K562 (cell line): ENCODE results near the gene DTX1. TPM values are rescaled to one million over a fixed set of nuclear protein-coding genes. Genes with fewer than 3 reads are reported as not detected.

Source experiments
- ATAC-seq: fragments of 200-7000 bp; cut with Tn5 transposase; 3 replicates; pipeline ENCODE4 v1.9.1; 2020; ENCODE audit warnings: moderate library complexity
- BruUV-seq: library from RNA; stranded (reverse); fragments of 400-500 nt; replicated peaks from 2 replicates; lab custom pipeline; 2021; lab: Mats Ljungman, UMichigan
- CTCF ChIA-PET: fragments of 300-600 bp; formaldehyde crosslinking; extraction: SDS; loops from one replicate; lab custom pipeline; 2021; ENCODE audit warnings: low intra/inter-chr PET ratio; lab: Yijun Ruan, JAX
- POLR2A ChIA-PET: fragments of 300-600, 350-650 bp; sonication (Branson Sonifier 250); formaldehyde crosslinking; extraction: SDS; loops from one replicate; lab custom pipeline; 2021; ENCODE audit warnings: antibody characterized with exemption, inconsistent platforms; lab: Yijun Ruan, JAX
- DNase-seq, 4 experiments: peaks; one replicate each; pipeline versions ENCODE4 v3.0.0 to v3.0.0-alpha.2; 2011 to 2018; ENCODE audit warnings: low spot score in 3 of 4, mixed read lengths in 3 of 4; ENCODE audit errors: extremely low read depth in 1 of 4
- FAIRE-seq: peaks from 2 replicates; lab custom pipeline; 2011; peaks lifted over from hg19 to GRCh38; lab: Jason Lieb, UNC
- H2AFZ ChIP-seq: 2 replicates; pipeline ENCODE4 v1.6.0; 2011; ENCODE audit warnings: low read depth, low read length, control low read depth, inconsistent platforms
- H3K27ac ChIP-seq: fragments of 200-600 bp; 3 replicates; pipeline ENCODE4 v1.8.0; 2011; ENCODE audit warnings: low read depth, mild to moderate bottlenecking, control low read depth, inconsistent platforms, low read length, moderate library complexity, mixed read lengths; ENCODE audit errors: extremely low read depth
- H3K27me3 ChIP-seq, 2 experiments: fragments of 300-600 bp in 1 of 2; 2 replicates in 1 of 2; 3 replicates in 1 of 2; pipeline versions ENCODE4 v1.6.0 to v1.8.0; 2011; ENCODE audit warnings: inconsistent platforms in 2 of 2, low read length in 2 of 2, mild to moderate bottlenecking in 1 of 2, mixed read lengths in 1 of 2, moderate library complexity in 1 of 2; ENCODE audit not compliant: control insufficient read depth in 2 of 2, insufficient read depth in 2 of 2
- H3K36me3 ChIP-seq: fragments of 300-600 bp; 3 replicates; pipeline ENCODE4 v1.8.0; 2011; ENCODE audit warnings: mild to moderate bottlenecking, low read length, inconsistent platforms; ENCODE audit not compliant: control insufficient read depth, insufficient read depth
- H3K4me1 ChIP-seq, 2 experiments: fragments of 200-600 bp in 1 of 2; replicated peaks in 1 of 2; 2 replicates in 1 of 2; 3 replicates in 1 of 2; pipeline versions ENCODE4 v1.5.1 to v1.8.0; 2011; ENCODE audit warnings: inconsistent platforms in 2 of 2, low read length in 2 of 2, mild to moderate bottlenecking in 1 of 2, mixed read lengths in 1 of 2, moderate library complexity in 1 of 2; ENCODE audit not compliant: control insufficient read depth in 2 of 2, insufficient read depth in 2 of 2
- H3K4me2 ChIP-seq: 2 replicates; pipeline ENCODE4 v1.6.1; 2011; ENCODE audit warnings: low read length, control low read depth, inconsistent platforms, mixed read lengths; ENCODE audit not compliant: insufficient read depth
- H3K4me3 ChIP-seq: fragments of 200-600 bp; sonication (generic), shearing (Covaris generic); 2 replicates; pipeline ENCODE4 v1.5.1; 2016; ENCODE audit warnings: control low read depth, inconsistent platforms
- H3K79me2 ChIP-seq: fragments of 200-600 bp; 3 replicates; pipeline ENCODE4 v1.8.0; 2011; ENCODE audit warnings: low read length, inconsistent platforms; ENCODE audit not compliant: control insufficient read depth, insufficient read depth
- H3K9ac ChIP-seq, 2 experiments: 2 replicates each; pipeline versions ENCODE4 v1.6.0 to v1.6.1; 2011; ENCODE audit warnings: low read depth in 2 of 2, low read length in 2 of 2, control low read depth in 1 of 2, inconsistent platforms in 1 of 2, mild to moderate bottlenecking in 1 of 2, mixed read lengths in 1 of 2; ENCODE audit not compliant: insufficient read depth in 1 of 2
- H3K9me1 ChIP-seq: one replicate; pipeline ENCODE4 v1.6.0; 2011; ENCODE audit warnings: inconsistent platforms, mild to moderate bottlenecking, low read length, moderate library complexity; ENCODE audit not compliant: control insufficient read depth, insufficient read depth
- H3K9me3 ChIP-seq: replicated peaks from 2 replicates; pipeline ENCODE4 v1.5.1; 2011; ENCODE audit warnings: low read depth, low read length, inconsistent platforms; ENCODE audit not compliant: control insufficient read depth, insufficient read depth
- H4K20me1 ChIP-seq: replicated peaks from 2 replicates; pipeline ENCODE4 v1.6.1; 2011; ENCODE audit warnings: low read length, inconsistent platforms, mixed read lengths; ENCODE audit not compliant: control insufficient read depth, insufficient read depth
- CEBPG ChIP-seq, 3 experiments: fragments of 200-800 bp in 1 of 3; sonication (Bioruptor generic) in 1 of 3; sonication (generic) in 1 of 3; formaldehyde crosslinking in 1 of 3; IDR thresholded peaks in 2 of 3; conservative IDR thresholded peaks in 1 of 3; 2 replicates each; pipeline versions ENCODE4 v1.6.1 to v1.8.0; 2016 to 2022; ENCODE audit warnings: missing compliant biosample characterization in 2 of 3, missing genetic modification characterization in 2 of 3, mild to moderate bottlenecking in 1 of 3, missing genetic modification reagents in 1 of 3
- EZH2 ChIP-seq: IDR thresholded peaks from 2 replicates; pipeline ENCODE4 v1.6.1; 2012; ENCODE audit warnings: low read depth, mild to moderate bottlenecking, inconsistent platforms, low read length, borderline replicate concordance
- HNRNPLL ChIP-seq: fragments of 200-400 bp; formaldehyde crosslinking; IDR thresholded peaks from 2 replicates; pipeline ENCODE4 v1.6.1; 2017; ENCODE audit warnings: low read length, low read depth, mild to moderate bottlenecking; ENCODE audit not compliant: poor library complexity, severe bottlenecking
- IRF2 ChIP-seq: sonication (generic); formaldehyde crosslinking; IDR thresholded peaks from 2 replicates; pipeline ENCODE4 v1.8.1; 2022; ENCODE audit warnings: mild to moderate bottlenecking, missing genetic modification reagents
- KDM5B ChIP-seq: fragments of 200-600 bp; sonication (generic); IDR thresholded peaks from 2 replicates; pipeline ENCODE4 v1.6.1; 2012; ENCODE audit warnings: low read depth, mild to moderate bottlenecking, moderate library complexity, low read length, control low read depth, inconsistent platforms; ENCODE audit not compliant: insufficient replicate concordance
- KLF13 ChIP-seq: fragments of 450-650 bp; IDR thresholded peaks from 2 replicates; pipeline ENCODE4 v1.6.1; 2016; ENCODE audit warnings: missing genetic modification characterization, low read depth, mild to moderate bottlenecking, missing compliant biosample characterization, moderate library complexity, borderline replicate concordance
- MBD2 ChIP-seq: sonication (generic); IDR thresholded peaks from 2 replicates; pipeline ENCODE4 v1.6.1; 2016; ENCODE audit warnings: low read depth, borderline replicate concordance
- NR2C2 ChIP-seq, 2 experiments: fragments of 200-800 bp in 1 of 2; sonication (Bioruptor generic) in 1 of 2; sonication (generic) in 1 of 2; formaldehyde crosslinking in 1 of 2; IDR thresholded peaks; 2 replicates each; pipeline versions ENCODE4 v1.6.1 to v1.8.0; 2016 to 2022; ENCODE audit warnings: mild to moderate bottlenecking in 1 of 2, missing compliant biosample characterization in 1 of 2, missing genetic modification characterization in 1 of 2, missing genetic modification reagents in 1 of 2
- PCBP1 ChIP-seq: fragments of 200-400 bp; formaldehyde crosslinking; IDR thresholded peaks from 2 replicates; pipeline ENCODE4 v1.6.1; 2018; ENCODE audit warnings: mild to moderate bottlenecking, low read depth, low read length; ENCODE audit not compliant: poor library complexity, severe bottlenecking
- POLR3A ChIP-seq: IDR thresholded peaks from 2 replicates; pipeline ENCODE4 v1.6.1; 2011; ENCODE audit warnings: borderline replicate concordance, mild to moderate bottlenecking, moderate library complexity; ENCODE audit not compliant: insufficient read length, insufficient read depth; ENCODE audit errors: extremely low read depth
- RBM22 ChIP-seq: fragments of 200-400 bp; formaldehyde crosslinking; IDR thresholded peaks from 2 replicates; pipeline ENCODE4 v1.6.1; 2018; ENCODE audit warnings: low read length, low read depth; ENCODE audit not compliant: poor library complexity, severe bottlenecking
- SAP30 ChIP-seq: fragments of 200-600 bp; sonication (generic); IDR thresholded peaks from 2 replicates; pipeline ENCODE4 v1.6.1; 2012; ENCODE audit warnings: borderline replicate concordance, low read depth, mild to moderate bottlenecking, moderate library complexity, low read length, control low read depth, inconsistent platforms; ENCODE audit not compliant: insufficient read depth, poor library complexity, severe bottlenecking
- SMARCA5 ChIP-seq: fragments of 450-650 bp; IDR thresholded peaks from 2 replicates; pipeline ENCODE4 v1.6.1; 2016
- SMC3 ChIP-seq: conservative IDR thresholded peaks from 2 replicates; pipeline ENCODE4 v1.6.1; 2011; ENCODE audit warnings: low read depth, low read length, improper control_type of control experiment; ENCODE audit not compliant: insufficient read depth
- ZNF239 ChIP-seq: fragments of 250-450 bp; sonication (Bioruptor Pico); IDR thresholded peaks from 2 replicates; pipeline ENCODE4 v1.4.0; 2020; ENCODE audit warnings: mild to moderate bottlenecking
- ZNF589 ChIP-seq: fragments of 200-800 bp; sonication (Bioruptor generic); IDR thresholded peaks from 2 replicates; pipeline ENCODE4 v1.6.1; 2016; ENCODE audit warnings: low read depth, missing genetic modification characterization, missing compliant biosample characterization
- WGBS: fragments of 100-300 bp; shearing (Covaris generic); methylation state at CpG from one replicate; pipeline ENCODE4 v1.1.6; 2016; ENCODE audit warnings: low coverage, mixed read lengths; ENCODE audit not compliant: insufficient coverage; ENCODE audit errors: missing lambda C conversion rate; 5-methylcytosine and 5-hydroxymethylcytosine counted together
- in situ Hi-C: fragments of 300-500 bp; cut with MboI; formaldehyde crosslinking; loops from 4 replicates; pipeline ENCODE4 v1.15.0; 2018; ENCODE audit warnings: inconsistent platforms, mixed read lengths
- intact Hi-C: fragments of 100-400 bp; cut with micrococcal nuclease; formaldehyde crosslinking; loops from 2 replicates; pipeline ENCODE4 v1.14.2; 2022
- polyA plus RNA-seq, 8 experiments: library from polyadenylated mRNA; depleted of rRNA in 4 of 8; stranded (reverse) in 5 of 8; unstranded in 3 of 8; fragments of >200 nt; fragmentation: Nextera tagmentation in 2 of 8; fragmentation: Illumina TruSeq in 1 of 8; extraction: Ambion mirVana in 2 of 8; extraction: Trizol in 1 of 8; gene quantifications; 2 replicates each; pipeline versions ENCODE4 v1.2.1 to v1.2.3, GENCODE V29; 2011 to 2014; ENCODE audit warnings: inconsistent platforms in 1 of 8, missing spikeins in 1 of 8
- total RNA-seq, 7 experiments: library from RNA; depleted of rRNA in 6 of 7; stranded (reverse); fragments of >200 nt in 6 of 7; fragmentation: Illumina TruSeq in 2 of 7; extraction: Trizol in 2 of 7; gene quantifications; 2 replicates each; pipeline versions ENCODE4 v1.2.1 to v1.2.3, GENCODE V29; 2011 to 2021; ENCODE audit warnings: low replicate concordance in 1 of 7
- TF ChIP-seq, protein P1 (sequence below): fragments of 150-350 bp; IDR thresholded peaks from 2 replicates; pipeline ENCODE4 v1.6.1; 2014; ENCODE audit warnings: low read depth, mild to moderate bottlenecking, low read length, borderline replicate concordance

Gene DTX1
- total and polyA plus RNA-seq, 9 of the 15 experiments (the other 6 are each of a cell fraction or from before 2014, with no cell fraction given) = not detected

GRCh38 chr12:113093409-113094101 is 37.0 kb downstream of the DTX1 start:
- ATAC-seq (peak; percentile 39), DNase-seq (no peak), FAIRE-seq (no peak)
- no peak overlapping the region for H3K4me3 ChIP-seq
- POLR2A ChIA-PET = interaction anchor here (0.7 kb wide), 1 partner anchor 13 kb away, joined by 3 read pairs; no protein-coding TSS in a partner anchor
- no peaks in the 10 kb centered on the region for H3K9me1 ChIP-seq
- BruUV-seq = no TSS peak
- in situ Hi-C loops (no loop called here), intact Hi-C loops (no loop called here)
- H2AFZ ChIP-seq = no peak overlapping the region
- H3K9ac ChIP-seq = no peak overlapping the region
- no peaks in the 10 kb centered on the region for H3K9me3 ChIP-seq
- H3K27me3 ChIP-seq = peaks cover 0 to 49% of the 10 kb centered on the region in 2 experiments
- H3K4me1 ChIP-seq = peaks cover 2 to 32% of the 10 kb centered on the region in 2 experiments; a peak in 3 of 5 replicates
- H4K20me1 ChIP-seq = peaks cover 13% of the 10 kb centered on the region; the same call in 1 of the 2 replicates
- H3K79me2 ChIP-seq = no peaks in the 10 kb centered on the region
- H3K4me2 ChIP-seq = peak overlapping the region; percentile 49
- H3K36me3 ChIP-seq = no peaks in the 10 kb centered on the region
- 26% methylated on average over 25 of the region's 32 CpGs for WGBS
- CTCF ChIA-PET = no interaction called here
- no peak overlapping the region for H3K27ac ChIP-seq
- TF ChIP-seq EZH2 (no peak), SMARCA5 (no peak), NR2C2 (CRISPR knock-in tag; IDR thresholded peaks at IDR 0.05) (peak; percentile 54; the same call in 1 of the 2 replicates), NR2C2 (tag; IDR thresholded peaks at IDR 0.05) (peak; percentile 86), KLF13 (tag) (no peak), PCBP1 (peak; percentile 21), ZNF589 (CRISPR knock-in tag) (no peak), IRF2 (no peak), ZNF239 (no peak), KDM5B (no peak), RBM22 (no peak), MBD2 (no peak), POLR3A (no peak), HNRNPLL (no peak), SAP30 (no peak), CEBPG (CRISPR knock-in tag; IDR thresholded peaks at IDR 0.05) (no peak), CEBPG (tag; conservative IDR thresholded peaks at IDR 0.05 in 1 of 2, IDR thresholded peaks at IDR 0.05 in 1 of 2) (no peak), SMC3 (no peak)
- TF ChIP-seq, protein P1, sequence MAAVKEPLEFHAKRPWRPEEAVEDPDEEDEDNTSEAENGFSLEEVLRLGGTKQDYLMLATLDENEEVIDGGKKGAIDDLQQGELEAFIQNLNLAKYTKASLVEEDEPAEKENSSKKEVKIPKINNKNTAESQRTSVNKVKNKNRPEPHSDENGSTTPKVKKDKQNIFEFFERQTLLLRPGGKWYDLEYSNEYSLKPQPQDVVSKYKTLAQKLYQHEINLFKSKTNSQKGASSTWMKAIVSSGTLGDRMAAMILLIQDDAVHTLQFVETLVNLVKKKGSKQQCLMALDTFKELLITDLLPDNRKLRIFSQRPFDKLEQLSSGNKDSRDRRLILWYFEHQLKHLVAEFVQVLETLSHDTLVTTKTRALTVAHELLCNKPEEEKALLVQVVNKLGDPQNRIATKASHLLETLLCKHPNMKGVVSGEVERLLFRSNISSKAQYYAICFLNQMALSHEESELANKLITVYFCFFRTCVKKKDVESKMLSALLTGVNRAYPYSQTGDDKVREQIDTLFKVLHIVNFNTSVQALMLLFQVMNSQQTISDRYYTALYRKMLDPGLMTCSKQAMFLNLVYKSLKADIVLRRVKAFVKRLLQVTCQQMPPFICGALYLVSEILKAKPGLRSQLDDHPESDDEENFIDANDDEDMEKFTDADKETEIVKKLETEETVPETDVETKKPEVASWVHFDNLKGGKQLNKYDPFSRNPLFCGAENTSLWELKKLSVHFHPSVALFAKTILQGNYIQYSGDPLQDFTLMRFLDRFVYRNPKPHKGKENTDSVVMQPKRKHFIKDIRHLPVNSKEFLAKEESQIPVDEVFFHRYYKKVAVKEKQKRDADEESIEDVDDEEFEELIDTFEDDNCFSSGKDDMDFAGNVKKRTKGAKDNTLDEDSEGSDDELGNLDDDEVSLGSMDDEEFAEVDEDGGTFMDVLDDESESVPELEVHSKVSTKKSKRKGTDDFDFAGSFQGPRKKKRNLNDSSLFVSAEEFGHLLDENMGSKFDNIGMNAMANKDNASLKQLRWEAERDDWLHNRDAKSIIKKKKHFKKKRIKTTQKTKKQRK = no peak
